Adipocyte (in vitro differentiated cells): ENCODE data around the gene PEX10.
A peak's percentile ranks its signal among the peaks of the same experiment; 100 is the strongest.

Experiments used
- DNase-seq: peaks from one replicate; pipeline ENCODE4 v3.0.0-alpha.2; 2015; ENCODE audit warnings: low read depth
- H3K27me3 ChIP-seq: replicated peaks from 2 replicates; pipeline ENCODE4 v1.7.0; 2013; ENCODE audit warnings: mild to moderate bottlenecking, low read length, moderate library complexity; ENCODE audit not compliant: control insufficient read depth, insufficient read depth
- H3K36me3 ChIP-seq: 2 replicates; pipeline ENCODE4 v1.7.0; 2013; ENCODE audit warnings: low read length, mild to moderate bottlenecking, moderate library complexity; ENCODE audit not compliant: control insufficient read depth, insufficient read depth, severe bottlenecking
- H3K4me1 ChIP-seq: 2 replicates; pipeline ENCODE4 v1.7.0; 2013; ENCODE audit warnings: mild to moderate bottlenecking, low read length, moderate library complexity; ENCODE audit not compliant: control insufficient read depth, insufficient read depth
- H3K4me3 ChIP-seq: 2 replicates; pipeline ENCODE4 v1.7.0; 2013; ENCODE audit warnings: mild to moderate bottlenecking, low read length, moderate library complexity
- H3K9ac ChIP-seq: 2 replicates; pipeline ENCODE4 v1.7.0; 2013; ENCODE audit warnings: mild to moderate bottlenecking, low read length, moderate library complexity
- H3K9me3 ChIP-seq: 2 replicates; pipeline ENCODE4 v1.7.0; 2013; ENCODE audit warnings: mild to moderate bottlenecking, low read length, moderate library complexity; ENCODE audit not compliant: control insufficient read depth

PEX10 gene

GRCh38 chr1:2383576-2383975 is 28.8 kb downstream of the PEX10 start:
- no peak for DNase-seq
- peaks cover 9% of the 10 kb centered on the region for H3K4me1 ChIP-seq
- H3K36me3 ChIP-seq, result peaks cover 5% of the 10 kb centered on the region
- no peak overlapping the region for H3K4me3 ChIP-seq
- H3K9ac ChIP-seq, result no peak overlapping the region
- no peaks in the 10 kb centered on the region for H3K9me3 ChIP-seq
- no peaks in the 10 kb centered on the region for H3K27me3 ChIP-seq

GRCh38 chr1:2382621-2383361 is 29.6 kb downstream of the PEX10 start:
- no peaks in the 10 kb centered on the region for H3K27me3 ChIP-seq
- peak; percentile 64 for DNase-seq
- H3K4me1 ChIP-seq, result peaks cover 9% of the 10 kb centered on the region
- H3K36me3 ChIP-seq, result peaks cover 5% of the 10 kb centered on the region
- no peak overlapping the region for H3K4me3 ChIP-seq
- no peak overlapping the region for H3K9ac ChIP-seq
- H3K9me3 ChIP-seq, result no peaks in the 10 kb centered on the region

GRCh38 chr1:2381741-2382620 is 30.4 kb downstream of the PEX10 start:
- no peak overlapping the region for H3K4me3 ChIP-seq
- peak; percentile 93 for DNase-seq
- H3K36me3 ChIP-seq, result peaks cover under 1% of the 10 kb centered on the region
- no peaks in the 10 kb centered on the region for H3K9me3 ChIP-seq
- peak overlapping the region; percentile 48 for H3K9ac ChIP-seq
- peaks cover 9% of the 10 kb centered on the region for H3K4me1 ChIP-seq
- no peaks in the 10 kb centered on the region for H3K27me3 ChIP-seq

GRCh38 chr1:2380816-2381591 is 31.4 kb downstream of the PEX10 start:
- H3K4me1 ChIP-seq, result peaks cover 9% of the 10 kb centered on the region
- H3K9me3 ChIP-seq, result no peaks in the 10 kb centered on the region
- H3K4me3 ChIP-seq, result no peak overlapping the region
- peak overlapping the region; percentile 48 for H3K9ac ChIP-seq
- H3K36me3 ChIP-seq, result no peaks in the 10 kb centered on the region
- no peak for DNase-seq
- peaks cover 6% of the 10 kb centered on the region for H3K27me3 ChIP-seq

- H3K9ac ChIP-seq, result no peak overlapping the region
- no peak overlapping the region for H3K4me3 ChIP-seq
- H3K4me1 ChIP-seq, result peaks cover 9% of the 10 kb centered on the region
- no peaks in the 10 kb centered on the region for H3K36me3 ChIP-seq
- DNase-seq, result no peak
- peaks cover 8% of the 10 kb centered on the region for H3K27me3 ChIP-seq
- H3K9me3 ChIP-seq, result no peaks in the 10 kb centered on the region
These were observed 32.5 kb downstream of the PEX10 start for GRCh38 chr1:2379733-2380404.

- DNase-seq, result no peak
These were observed 33.2 kb downstream of the PEX10 start for GRCh38 chr1:2378956-2379732.

GRCh38 chr1:2378441-2378851 is 33.9 kb downstream of the PEX10 start:
- H3K27me3 ChIP-seq, result peaks cover 8% of the 10 kb centered on the region
- no peak for DNase-seq
- no peak overlapping the region for H3K4me3 ChIP-seq
- no peaks in the 10 kb centered on the region for H3K9me3 ChIP-seq
- no peaks in the 10 kb centered on the region for H3K36me3 ChIP-seq
- H3K4me1 ChIP-seq, result peaks cover 9% of the 10 kb centered on the region
- no peak overlapping the region for H3K9ac ChIP-seq

More at GRCh38 chr1:2378956-2379732, 33.2 kb downstream of the PEX10 start:
- Histone ChIP-seq H3K36me3 (no peaks in the 10 kb centered on the region), H3K9ac (no peak overlapping the region), H3K9me3 (no peaks in the 10 kb centered on the region), H3K4me3 (no peak overlapping the region), H3K4me1 (peaks cover 9% of the 10 kb centered on the region), H3K27me3 (peaks cover 8% of the 10 kb centered on the region)

- Histone ChIP-seq H3K27me3 (peaks cover 8% of the 10 kb centered on the region), H3K9ac (no peak overlapping the region), H3K4me1 (peaks cover 9% of the 10 kb centered on the region), H3K4me3 (no peak overlapping the region), H3K9me3 (no peaks in the 10 kb centered on the region), H3K36me3 (no peaks in the 10 kb centered on the region)
- no peak for DNase-seq
These were observed 34.5 kb downstream of the PEX10 start for GRCh38 chr1:2377751-2378440.

GRCh38 chr1:2376931-2377672 is 35.3 kb downstream of the PEX10 start:
- Histone ChIP-seq H3K27me3 (peaks cover 8% of the 10 kb centered on the region), H3K9ac (no peak overlapping the region), H3K9me3 (no peaks in the 10 kb centered on the region), H3K4me3 (no peak overlapping the region), H3K4me1 (peaks cover 9% of the 10 kb centered on the region), H3K36me3 (no peaks in the 10 kb centered on the region)
- DNase-seq, result no peak
